ENCODE measurements around the gene CCDC137.

The CCDC137 gene

GRCh38 chr17:81683584-81684441 is 17.3 kb downstream of the CCDC137 start, which contains the start of the genes ARL16 and HGS:
TSS of gene ARL16 (minus strand) at chr17:81683797. CDS start at chr17:81683753, 44 bp downstream.
TSS of gene HGS (plus strand) at chr17:81684011. CDS start at chr17:81684067, 56 bp downstream.
- peak; percentile 99 for DNase-seq

GRCh38 chr17:81684442-81684911 is 17.9 kb downstream of the CCDC137 start:
- DNase-seq, result no peak

- DNase-seq, result no peak
These were observed 18.6 kb downstream of the CCDC137 start for GRCh38 chr17:81685108-81685507.

GRCh38 chr17:81686614-81687013 is 20.1 kb downstream of the CCDC137 start:
- DNase-seq, result no peak

GRCh38 chr17:81687770-81688541 is 21.4 kb downstream of the CCDC137 start:
- no peak for DNase-seq

- no peak for DNase-seq
These were observed 22.1 kb downstream of the CCDC137 start for GRCh38 chr17:81688616-81689015.

- no peak for DNase-seq
These were observed 23.5 kb downstream of the CCDC137 start for GRCh38 chr17:81690066-81690465.

- DNase-seq, result no peak
These were observed 24.0 kb downstream of the CCDC137 start for GRCh38 chr17:81690549-81690948.

- no peak for DNase-seq
These were observed 24.7 kb downstream of the CCDC137 start for GRCh38 chr17:81691196-81691595.

GRCh38 chr17:81691608-81692007 is 25.1 kb downstream of the CCDC137 start:
- DNase-seq, result no peak

- DNase-seq, result no peak
These were observed 27.1 kb downstream of the CCDC137 start for GRCh38 chr17:81693509-81694210.

GRCh38 chr17:81694810-81695209 is 28.3 kb downstream of the CCDC137 start:
- DNase-seq, result no peak

- DNase-seq, result no peak
These were observed 28.7 kb downstream of the CCDC137 start for GRCh38 chr17:81695211-81695610.

GRCh38 chr17:81695801-81696200 is 29.3 kb downstream of the CCDC137 start:
- no peak for DNase-seq

- DNase-seq, result no peak
These were observed 29.8 kb downstream of the CCDC137 start for GRCh38 chr17:81696218-81696941.

- no peak for DNase-seq
These were observed 30.9 kb downstream of the CCDC137 start for GRCh38 chr17:81697261-81698044.

- DNase-seq, result no peak
These were observed 34.1 kb downstream of the CCDC137 start for GRCh38 chr17:81700353-81701287.

- DNase-seq, result peak; percentile 35
These were observed 34.9 kb downstream of the CCDC137 start for GRCh38 chr17:81701288-81702071.
